GM12878 (cell line): ENCODE measurements around the gene TTLL1. TPM values are rescaled to one million over a fixed set of nuclear protein-coding genes. Genes with fewer than 3 reads are reported as not detected.

Experiments used
- BHLHE40 ChIP-seq, 2 experiments: fragments of 450-650 bp in 1 of 2; IDR thresholded peaks; 2 replicates each; pipeline ENCODE4 v1.6.1; 2011 to 2017; ENCODE audit warnings: low read depth in 2 of 2, borderline replicate concordance in 1 of 2, improper control_type of control experiment in 1 of 2, low read length in 1 of 2, mild to moderate bottlenecking in 1 of 2
- BMI1 ChIP-seq: fragments of 450-650 bp; IDR thresholded peaks from 2 replicates; pipeline ENCODE4 v1.6.1; 2016; ENCODE audit warnings: mild to moderate bottlenecking, moderate library complexity, borderline replicate concordance
- DPF2 ChIP-seq: fragments of 450-650 bp; IDR thresholded peaks from 2 replicates; pipeline ENCODE4 v1.6.1; 2017; ENCODE audit warnings: mild to moderate bottlenecking
- KLF5 ChIP-seq: fragments of 450-650 bp; IDR thresholded peaks from 2 replicates; pipeline ENCODE4 v1.6.1; 2014; ENCODE audit warnings: mild to moderate bottlenecking; ENCODE audit not compliant: partially characterized antibody
- MLLT1 ChIP-seq: fragments of 450-650 bp; IDR thresholded peaks from 2 replicates; pipeline ENCODE4 v1.6.1; 2016; ENCODE audit warnings: mild to moderate bottlenecking
- NBN ChIP-seq: fragments of 450-650 bp; IDR thresholded peaks from 2 replicates; pipeline ENCODE4 v1.6.1; 2016
- RELB ChIP-seq: fragments of 450-650 bp; IDR thresholded peaks from 2 replicates; pipeline ENCODE4 v1.6.1; 2017; ENCODE audit warnings: low read depth, mild to moderate bottlenecking, moderate library complexity
- RUNX3 ChIP-seq: IDR thresholded peaks from 2 replicates; pipeline ENCODE4 v1.6.1; 2012; ENCODE audit warnings: low read length, inconsistent platforms
- USF1 ChIP-seq: IDR thresholded peaks from 2 replicates; pipeline ENCODE4 v1.6.1; 2011; ENCODE audit warnings: borderline replicate concordance, low read depth, mild to moderate bottlenecking, moderate library complexity, mixed read lengths, low read length; ENCODE audit not compliant: insufficient read depth; ENCODE audit errors: extremely low read length
- ZNF592 ChIP-seq: fragments of 450-650 bp; IDR thresholded peaks from 2 replicates; pipeline ENCODE4 v1.6.1; 2017; ENCODE audit warnings: mild to moderate bottlenecking, moderate library complexity
- ZNF687 ChIP-seq: fragments of 450-650 bp; IDR thresholded peaks from 2 replicates; pipeline ENCODE4 v1.6.1; 2017; ENCODE audit warnings: mild to moderate bottlenecking, moderate library complexity
- polyA plus RNA-seq, 11 experiments: library from polyadenylated mRNA; depleted of rRNA in 4 of 11; unstranded in 6 of 11; stranded (reverse) in 5 of 11; fragments of >200 nt; fragmentation: Nextera tagmentation in 4 of 11; fragmentation: Illumina TruSeq in 1 of 11; extraction: Ambion mirVana in 4 of 11; extraction: Trizol in 1 of 11; gene quantifications; 1 replicate in 1 of 11; 2 replicates in 10 of 11; pipeline versions ENCODE4 v1.2.1 to v1.2.3, GENCODE V29; 2011 to 2016; ENCODE audit warnings: inconsistent platforms in 2 of 11, missing spikeins in 2 of 11, low read depth in 1 of 11
- total RNA-seq, 4 experiments: library from RNA; depleted of rRNA in 3 of 4; stranded (reverse); fragments of >200 nt in 3 of 4; fragmentation: Illumina TruSeq in 1 of 4; extraction: Trizol in 1 of 4; gene quantifications; 2 replicates each; pipeline versions ENCODE4 v1.2.1 to v1.2.3, GENCODE V29; 2013 to 2021

The TTLL1 gene
- total and polyA plus RNA-seq, 10 of the 15 experiments (the other 5 are each of a cell fraction or from before 2014, with no cell fraction given) = 0.39 to 4.8 (median 3.2) TPM

GRCh38 chr22:43004362-43005035 is 84.7 kb downstream of the TTLL1 start (continued):
- TF ChIP-seq RELB (no peak), BHLHE40 (IDR thresholded peaks at IDR 0.05; ENCODE audit: borderline replicate concordance in 1 of 2, low read depth in 2 of 2, low read length in 1 of 2) (peak in 1 of 2 experiments; percentile 87; a peak in 2 of 4 replicates), ZNF592 (peak; percentile 71; the same call in 1 of the 2 replicates), RUNX3 (peak; percentile 70), ZNF687 (peak; percentile 78; the same call in 1 of the 2 replicates), BMI1 (peak; percentile 30; the same call in 1 of the 2 replicates), KLF5 (no peak), MLLT1 (peak; percentile 70), DPF2 (peak; percentile 76; the same call in 1 of the 2 replicates), USF1 (no peak), NBN (no peak)
